ENCODE results near the gene PRF1.

Gene PRF1

GRCh38 chr10:70575874-70576802 lies 26.4 kb downstream of the PRF1 start:
- no peak for DNase-seq

GRCh38 chr10:70575486-70575873 lies 27.1 kb downstream of the PRF1 start:
- DNase-seq: no peak

- no peak for DNase-seq
Observed at GRCh38 chr10:70573599-70574506, 28.7 kb downstream of the PRF1 start.

- no peak for DNase-seq
Observed at GRCh38 chr10:70571636-70572439, 30.7 kb downstream of the PRF1 start.

- DNase-seq: no peak
Observed at GRCh38 chr10:70571236-70571635, 31.3 kb downstream of the PRF1 start.

- no peak for DNase-seq
Observed at GRCh38 chr10:70568781-70569495, 33.6 kb downstream of the PRF1 start.

GRCh38 chr10:70568113-70568512 lies 34.4 kb downstream of the PRF1 start:
- no peak for DNase-seq

DNA sequence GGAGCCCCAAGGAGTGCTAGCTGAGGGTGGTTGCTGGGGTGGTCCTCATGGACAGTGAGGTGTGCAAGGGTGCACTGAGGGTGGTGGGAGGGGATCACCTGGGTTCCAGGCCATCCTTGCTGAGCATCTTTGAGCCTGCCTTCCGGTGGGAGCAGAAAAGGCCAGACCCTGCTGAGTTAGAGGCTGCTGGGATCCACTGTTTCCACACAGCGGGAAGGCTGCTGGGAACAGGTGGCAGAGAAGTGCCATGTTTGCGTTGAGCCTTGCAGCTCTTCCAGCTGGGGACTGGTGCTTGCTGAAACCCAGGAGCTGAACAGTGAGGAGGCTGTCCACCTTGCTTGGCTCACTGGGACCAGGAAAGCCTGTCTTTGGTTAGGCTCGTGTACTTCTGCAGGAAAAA lies 34.9 kb downstream of the PRF1 start:
- no peak for DNase-seq

- DNase-seq: no peak
Observed at GRCh38 chr10:70566515-70567290, 35.8 kb downstream of the PRF1 start.

DNA sequence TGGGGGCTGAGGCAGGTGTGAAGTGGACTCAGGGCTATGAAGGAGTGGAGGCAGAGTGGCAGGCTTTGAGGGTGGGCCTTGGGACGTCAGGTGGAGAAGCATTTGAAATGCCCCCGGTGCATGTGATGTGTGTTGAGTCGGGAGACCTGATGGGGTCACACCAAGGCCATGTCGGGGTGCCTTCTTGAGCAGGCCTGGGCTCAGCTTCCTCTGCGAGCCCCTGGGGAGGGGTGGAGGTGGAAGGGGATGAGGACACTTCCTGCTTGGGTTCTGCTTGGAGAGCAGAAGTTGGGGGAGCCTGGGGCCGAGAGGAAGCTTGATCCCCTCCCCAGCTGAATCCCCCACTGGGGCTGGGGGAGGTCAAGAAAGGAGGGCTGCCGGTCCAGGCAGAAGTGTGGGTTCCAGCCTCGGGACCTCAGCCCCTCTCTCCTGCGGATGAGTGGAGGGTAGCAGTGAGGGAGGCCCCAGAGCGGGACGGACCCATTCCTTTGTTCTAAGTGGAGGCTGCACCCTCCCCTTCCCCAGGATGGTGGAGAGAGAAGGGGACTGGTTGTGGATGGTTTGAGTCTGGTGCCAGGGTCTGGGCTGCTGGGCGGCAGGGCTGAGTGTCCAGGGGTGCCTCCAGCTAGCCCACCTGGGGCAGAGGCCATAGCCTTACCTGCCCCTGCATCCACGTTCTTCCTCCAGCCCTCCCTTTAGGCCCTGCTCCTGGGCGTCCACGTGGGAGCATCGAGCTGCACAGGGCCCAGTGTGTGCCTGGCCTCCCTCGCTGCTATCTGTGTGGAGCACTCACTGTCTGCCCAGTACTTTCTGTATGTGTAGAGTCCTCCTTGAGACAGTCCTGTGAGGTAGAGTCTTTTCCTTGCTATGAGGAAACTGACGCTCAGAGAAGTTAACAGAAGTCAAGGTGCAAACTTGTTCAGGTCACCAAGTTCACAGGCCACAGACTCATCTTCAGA lies 36.7 kb downstream of the PRF1 start:
- DNase-seq: no peak

- DNase-seq: no peak
Observed at GRCh38 chr10:70564901-70565351, 37.6 kb downstream of the PRF1 start.

GRCh38 chr10:70564113-70564725 lies 38.3 kb downstream of the PRF1 start:
- no peak for DNase-seq

DNA sequence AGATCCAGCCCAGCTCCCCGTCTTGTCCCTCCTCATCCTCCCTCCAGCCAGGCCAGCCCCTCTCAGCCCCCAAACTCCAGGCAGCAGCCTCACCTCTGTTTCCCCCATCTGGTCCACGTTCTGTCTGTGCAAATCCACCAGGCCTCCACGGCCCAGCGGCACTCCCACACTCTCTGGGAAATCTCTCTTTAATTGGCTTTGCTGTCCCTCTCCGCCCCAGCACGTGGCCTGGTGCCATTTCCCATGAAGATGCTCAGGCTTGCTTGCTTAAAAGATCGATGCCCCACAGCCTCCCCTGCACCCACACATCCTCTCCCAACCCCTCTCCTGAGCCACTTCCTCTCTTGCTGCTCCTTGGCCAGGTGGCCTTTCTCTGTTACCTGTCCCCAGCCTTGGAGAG lies 39.3 kb downstream of the PRF1 start:
- DNase-seq: no peak

DNA sequence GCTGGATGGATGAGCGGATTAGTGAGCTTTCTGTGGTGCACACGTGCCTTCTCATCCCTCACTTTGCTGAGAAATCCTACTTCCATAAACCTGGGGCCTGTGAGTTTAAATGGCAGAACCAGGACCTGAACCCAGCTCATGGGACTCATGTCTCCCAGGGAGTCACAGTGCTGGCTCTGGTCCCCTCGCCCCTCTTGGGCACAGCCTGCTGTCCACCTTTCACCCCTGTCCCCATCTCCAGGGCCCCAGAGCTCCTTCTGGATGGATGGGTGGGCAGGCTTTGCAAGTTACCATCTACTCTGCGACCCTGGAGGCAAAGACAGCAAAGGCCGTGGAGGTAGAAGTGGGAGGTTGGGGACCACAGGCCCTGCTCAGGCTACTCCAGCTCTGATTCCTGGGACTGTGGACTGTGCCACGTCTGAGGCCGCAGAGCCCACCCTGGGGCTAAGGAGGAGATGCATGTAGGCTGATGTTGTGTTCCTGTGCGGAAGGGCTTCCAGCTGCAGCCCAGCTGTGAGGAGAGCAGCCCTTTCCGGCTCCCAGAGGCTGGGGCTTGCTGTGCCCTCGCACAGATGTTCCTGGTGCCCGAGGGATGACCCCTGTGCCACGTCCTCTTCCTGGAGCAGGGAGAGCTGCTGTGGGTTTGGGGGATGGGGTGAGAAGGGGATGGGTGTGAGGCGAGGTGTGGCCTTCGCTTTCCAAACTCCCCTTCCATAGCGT lies 40.3 kb downstream of the PRF1 start:
- DNase-seq: no peak

DNA sequence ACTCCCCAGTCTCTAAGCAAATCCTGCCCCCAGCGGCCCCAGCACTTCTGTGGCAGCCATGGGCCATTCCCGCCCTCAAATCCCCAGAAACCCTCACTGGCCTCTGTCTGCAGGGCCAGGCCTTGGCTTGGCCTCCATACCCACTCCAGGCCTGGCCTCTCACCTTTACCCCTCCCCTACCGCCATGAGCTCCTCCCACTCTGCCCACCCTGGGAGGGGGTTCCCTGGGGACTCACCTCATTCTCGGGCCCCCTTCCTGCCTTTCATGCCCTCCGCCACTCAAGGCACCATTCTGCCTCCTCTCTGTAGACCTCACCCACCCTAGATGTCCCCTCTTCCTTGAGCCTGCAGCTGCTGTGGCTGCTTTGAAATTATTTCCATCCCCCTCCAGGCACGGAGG lies 41.0 kb downstream of the PRF1 start:
- no peak for DNase-seq

- no peak for DNase-seq
Observed at GRCh38 chr10:70561070-70561469, 41.5 kb downstream of the PRF1 start.

DNA sequence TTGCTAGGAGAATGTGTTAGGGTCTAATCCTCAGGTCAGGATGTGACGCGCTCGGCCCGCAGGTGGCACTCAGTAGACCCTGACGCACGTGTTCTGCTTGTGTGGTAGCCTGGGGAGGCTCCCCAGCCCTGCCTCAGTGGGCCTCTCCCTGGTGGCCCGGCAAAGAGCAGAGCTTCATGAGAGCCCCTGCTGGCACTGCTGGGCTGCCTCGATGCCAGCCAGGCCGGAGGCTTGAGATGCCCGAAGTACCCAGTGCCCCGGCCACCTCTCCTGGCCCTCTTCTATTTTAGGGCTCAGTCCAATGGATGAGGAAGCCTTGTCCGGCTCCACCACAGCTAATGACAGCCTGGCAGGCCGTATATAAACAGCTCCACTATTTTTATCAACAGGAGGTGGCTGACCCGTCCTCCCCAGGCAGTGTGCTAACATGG lies 42.0 kb downstream of the PRF1 start:
- no peak for DNase-seq

- no peak for DNase-seq
Observed at GRCh38 chr10:70559861-70560260, 42.7 kb downstream of the PRF1 start.
